PFSK-1 (cell line): Measurements from ENCODE around the gene PPARG.

Source experiments
- POLR2AphosphoS5 ChIP-seq: IDR thresholded peaks from 2 replicates; pipeline ENCODE4 v1.6.1; 2012; ENCODE audit warnings: low read depth, mild to moderate bottlenecking, control low read depth, low read length, moderate library complexity
- TF ChIP-seq, protein P1 (sequence below), 2 experiments: IDR thresholded peaks; 2 replicates each; pipeline versions ENCODE4 v1.6.1 to v1.8.0; 2011 to 2012; ENCODE audit warnings: low read depth in 2 of 2, low read length in 2 of 2, control low read depth in 1 of 2, inconsistent platforms in 1 of 2, mild to moderate bottlenecking in 1 of 2, moderate library complexity in 1 of 2; ENCODE audit not compliant: insufficient read depth in 1 of 2

DNA sequence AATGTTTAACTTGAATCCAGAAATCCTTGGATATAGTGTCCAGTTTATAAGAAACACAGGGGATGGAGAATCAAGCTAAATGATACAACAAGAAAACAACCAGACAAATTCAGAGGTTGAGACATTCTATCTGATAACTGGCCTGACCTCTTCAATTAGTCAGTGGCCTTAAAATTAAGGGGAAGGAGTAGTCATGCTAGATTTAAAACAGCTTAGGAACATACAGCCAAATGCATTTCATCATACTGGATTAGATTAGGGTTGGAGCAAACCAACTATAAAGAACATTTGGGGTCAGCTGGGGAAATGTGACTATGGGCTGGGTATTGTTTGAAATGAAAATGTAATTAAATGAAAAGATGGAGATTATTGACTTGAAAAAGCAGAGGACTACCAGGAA lies 53.3 kb downstream of the PPARG start:
- TF ChIP-seq, protein P1, sequence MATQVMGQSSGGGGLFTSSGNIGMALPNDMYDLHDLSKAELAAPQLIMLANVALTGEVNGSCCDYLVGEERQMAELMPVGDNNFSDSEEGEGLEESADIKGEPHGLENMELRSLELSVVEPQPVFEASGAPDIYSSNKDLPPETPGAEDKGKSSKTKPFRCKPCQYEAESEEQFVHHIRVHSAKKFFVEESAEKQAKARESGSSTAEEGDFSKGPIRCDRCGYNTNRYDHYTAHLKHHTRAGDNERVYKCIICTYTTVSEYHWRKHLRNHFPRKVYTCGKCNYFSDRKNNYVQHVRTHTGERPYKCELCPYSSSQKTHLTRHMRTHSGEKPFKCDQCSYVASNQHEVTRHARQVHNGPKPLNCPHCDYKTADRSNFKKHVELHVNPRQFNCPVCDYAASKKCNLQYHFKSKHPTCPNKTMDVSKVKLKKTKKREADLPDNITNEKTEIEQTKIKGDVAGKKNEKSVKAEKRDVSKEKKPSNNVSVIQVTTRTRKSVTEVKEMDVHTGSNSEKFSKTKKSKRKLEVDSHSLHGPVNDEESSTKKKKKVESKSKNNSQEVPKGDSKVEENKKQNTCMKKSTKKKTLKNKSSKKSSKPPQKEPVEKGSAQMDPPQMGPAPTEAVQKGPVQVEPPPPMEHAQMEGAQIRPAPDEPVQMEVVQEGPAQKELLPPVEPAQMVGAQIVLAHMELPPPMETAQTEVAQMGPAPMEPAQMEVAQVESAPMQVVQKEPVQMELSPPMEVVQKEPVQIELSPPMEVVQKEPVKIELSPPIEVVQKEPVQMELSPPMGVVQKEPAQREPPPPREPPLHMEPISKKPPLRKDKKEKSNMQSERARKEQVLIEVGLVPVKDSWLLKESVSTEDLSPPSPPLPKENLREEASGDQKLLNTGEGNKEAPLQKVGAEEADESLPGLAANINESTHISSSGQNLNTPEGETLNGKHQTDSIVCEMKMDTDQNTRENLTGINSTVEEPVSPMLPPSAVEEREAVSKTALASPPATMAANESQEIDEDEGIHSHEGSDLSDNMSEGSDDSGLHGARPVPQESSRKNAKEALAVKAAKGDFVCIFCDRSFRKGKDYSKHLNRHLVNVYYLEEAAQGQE (IDR thresholded peaks at IDR 0.05; ENCODE audit: insufficient read depth in 1 of 2, low read depth in 2 of 2, low read length in 2 of 2) = no peak
- TF ChIP-seq POLR2AphosphoS5 = no peak
